ENCODE measurements around the gene PTTG1.

PTTG1 gene

DNA sequence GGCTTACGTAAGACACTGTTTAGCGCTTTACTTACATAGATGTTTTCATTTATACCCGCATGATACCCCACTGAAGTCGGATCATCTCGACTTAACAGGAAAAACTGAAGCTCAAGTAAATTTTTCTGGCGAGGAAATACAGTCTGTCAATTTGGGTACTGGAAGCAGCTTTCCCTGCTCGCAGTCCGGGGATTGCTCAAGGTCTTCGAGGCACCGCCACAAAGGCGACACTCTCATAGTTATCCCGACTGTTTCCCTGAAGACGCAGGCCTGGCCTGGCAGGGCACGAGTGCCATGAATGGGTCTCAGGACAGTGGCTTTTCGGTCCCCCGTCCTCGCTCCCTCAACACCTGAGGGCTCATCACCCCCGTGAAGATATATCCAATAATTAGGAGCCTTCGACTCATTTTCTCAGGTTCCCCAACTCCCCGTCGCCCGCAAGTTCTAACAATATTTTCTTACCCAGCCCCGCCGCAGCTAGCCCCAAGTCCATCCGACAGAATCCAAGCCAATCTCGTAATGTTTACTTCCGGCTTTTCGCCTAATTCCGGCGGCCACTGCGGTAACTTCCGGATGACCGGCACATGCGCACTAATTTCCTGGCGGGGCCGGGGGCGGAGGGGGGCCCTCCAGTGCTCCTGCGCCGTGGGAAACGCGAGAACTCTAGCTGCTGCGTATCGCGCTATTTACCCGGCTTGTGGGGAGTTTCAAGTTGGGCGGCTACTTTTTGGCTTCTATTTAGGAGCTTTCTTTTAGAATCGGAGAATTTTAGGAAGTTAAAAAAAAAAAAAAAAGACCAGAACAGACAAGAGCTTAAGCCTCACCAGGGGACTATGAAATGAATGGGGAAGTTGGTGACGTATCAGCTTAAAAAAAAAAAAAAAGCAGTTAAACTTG lies 2.8 kb upstream of the PTTG1 start, which contains the start of gene SLU7:
Gene SLU7, minus strand, starts transcription at position 521 of the 897 bp plus-strand sequence. CDS start 3,787 bp downstream, outside the sequence.
- no peaks in the 10 kb centered on the region for H3K9me3 ChIP-seq (ENCODE audit: insufficient read depth, low read length, severe bottlenecking)
- peaks cover 33% of the 10 kb centered on the region for H3K36me3 ChIP-seq (ENCODE audit: insufficient read depth, low read length)
- H3K79me2 ChIP-seq (ENCODE audit: insufficient read depth, low read length), result peaks cover 66% of the 10 kb centered on the region
- no peak for TF ChIP-seq EZH2 (IDR thresholded peaks at IDR 0.05; ENCODE audit: borderline replicate concordance, low read depth, low read length, severe bottlenecking)
- TF ChIP-seq, protein P1, sequence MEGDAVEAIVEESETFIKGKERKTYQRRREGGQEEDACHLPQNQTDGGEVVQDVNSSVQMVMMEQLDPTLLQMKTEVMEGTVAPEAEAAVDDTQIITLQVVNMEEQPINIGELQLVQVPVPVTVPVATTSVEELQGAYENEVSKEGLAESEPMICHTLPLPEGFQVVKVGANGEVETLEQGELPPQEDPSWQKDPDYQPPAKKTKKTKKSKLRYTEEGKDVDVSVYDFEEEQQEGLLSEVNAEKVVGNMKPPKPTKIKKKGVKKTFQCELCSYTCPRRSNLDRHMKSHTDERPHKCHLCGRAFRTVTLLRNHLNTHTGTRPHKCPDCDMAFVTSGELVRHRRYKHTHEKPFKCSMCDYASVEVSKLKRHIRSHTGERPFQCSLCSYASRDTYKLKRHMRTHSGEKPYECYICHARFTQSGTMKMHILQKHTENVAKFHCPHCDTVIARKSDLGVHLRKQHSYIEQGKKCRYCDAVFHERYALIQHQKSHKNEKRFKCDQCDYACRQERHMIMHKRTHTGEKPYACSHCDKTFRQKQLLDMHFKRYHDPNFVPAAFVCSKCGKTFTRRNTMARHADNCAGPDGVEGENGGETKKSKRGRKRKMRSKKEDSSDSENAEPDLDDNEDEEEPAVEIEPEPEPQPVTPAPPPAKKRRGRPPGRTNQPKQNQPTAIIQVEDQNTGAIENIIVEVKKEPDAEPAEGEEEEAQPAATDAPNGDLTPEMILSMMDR (IDR thresholded peaks at IDR 0.05; ENCODE audit: borderline replicate concordance, extremely low read depth, low read length, poor library complexity, severe bottlenecking), result no peak
- H3K4me2 ChIP-seq (ENCODE audit: insufficient read depth, low read length), result peak within 1 kb of the TSS; percentile 78
- peak within 1 kb of the TSS; percentile 87 for H3K27ac ChIP-seq (ENCODE audit: low read length)
- H3K27me3 ChIP-seq (ENCODE audit: insufficient read depth, low read length, poor library complexity), result no peaks in the 10 kb centered on the region
- peak within 1 kb of the TSS; percentile 80 for H2AFZ ChIP-seq (ENCODE audit: low read depth, low read length)
- DNase-seq, result peak; percentile 94
- peak within 1 kb of the TSS; percentile 75 for H3K9ac ChIP-seq (ENCODE audit: low read depth, low read length)
- peaks cover 5% of the 10 kb centered on the region; the same call in 1 of the 2 replicates for H4K20me1 ChIP-seq (ENCODE audit: insufficient read depth, low read length)
- peak; percentile 78 for ATAC-seq (ENCODE audit: insufficient read depth, low read depth)
- peak within 1 kb of the TSS; percentile 69 to 80 for H3K4me3 ChIP-seq (ENCODE audit: low read depth in 1 of 2, low read length in 2 of 2)
- peaks cover 55% of the 10 kb centered on the region for H3K4me1 ChIP-seq (ENCODE audit: insufficient read depth, low read length)

DNA sequence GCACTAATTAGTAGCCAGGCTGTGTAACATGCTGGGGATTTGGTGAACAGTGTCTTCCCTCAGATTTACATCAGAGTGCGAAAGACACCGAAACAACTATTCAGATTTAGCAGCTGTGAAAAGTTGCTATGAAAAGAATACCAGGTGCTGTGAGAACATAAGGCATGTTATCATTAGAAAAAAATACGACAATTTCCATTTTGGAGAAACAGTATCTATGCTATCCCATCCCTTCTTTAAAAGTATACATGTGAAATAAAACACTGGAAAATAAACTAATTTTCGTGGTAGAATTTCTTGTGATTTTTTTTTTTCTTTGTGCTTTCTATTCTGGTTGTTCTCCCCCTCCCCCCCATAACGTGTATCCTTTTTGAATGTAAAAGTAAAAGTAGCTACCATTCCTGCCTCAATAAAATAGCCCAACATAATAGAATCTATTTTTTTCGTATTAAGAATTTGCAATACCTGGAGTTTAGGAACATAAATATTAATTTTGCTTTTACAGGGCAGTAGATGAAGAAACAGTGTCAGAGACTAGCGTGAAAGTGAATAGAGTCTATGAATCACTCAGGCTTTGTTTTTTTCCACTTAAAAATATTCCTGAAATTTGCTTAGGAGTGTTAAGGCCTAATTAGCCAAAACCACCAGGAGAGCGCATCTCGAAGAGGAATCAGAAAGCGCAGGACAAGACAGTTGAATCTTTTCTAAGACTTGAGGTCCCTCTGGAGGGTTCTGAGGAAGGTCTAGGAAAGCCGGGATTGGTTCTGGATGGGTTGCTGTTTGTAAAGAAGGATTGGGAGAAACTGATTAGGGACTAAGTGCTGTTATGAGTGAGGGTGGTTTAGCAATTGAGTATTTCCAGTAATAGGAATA lies 2.0 kb upstream of the PTTG1 start:
- Histone ChIP-seq H3K79me2 (ENCODE audit: insufficient read depth, low read length) (peaks cover 75% of the 10 kb centered on the region), H3K36me3 (ENCODE audit: insufficient read depth, low read length) (peaks cover 35% of the 10 kb centered on the region), H3K4me1 (ENCODE audit: insufficient read depth, low read length) (peaks cover 64% of the 10 kb centered on the region), H4K20me1 (ENCODE audit: insufficient read depth, low read length) (peaks cover 5% of the 10 kb centered on the region; the same call in 1 of the 2 replicates), H3K27ac (ENCODE audit: low read length) (peak overlapping the region; percentile 87), H3K27me3 (ENCODE audit: insufficient read depth, low read length, poor library complexity) (no peaks in the 10 kb centered on the region), H3K4me2 (ENCODE audit: insufficient read depth, low read length) (peak overlapping the region; percentile 78), H3K9ac (ENCODE audit: low read depth, low read length) (peak overlapping the region; percentile 75), H3K9me3 (ENCODE audit: insufficient read depth, low read length, severe bottlenecking) (no peaks in the 10 kb centered on the region), H3K4me3 (ENCODE audit: low read depth in 1 of 2, low read length in 2 of 2) (peak overlapping the region; percentile 69 to 80; a peak in 3 of 4 replicates), H2AFZ (ENCODE audit: low read depth, low read length) (peak overlapping the region; percentile 63)
- TF ChIP-seq, protein P1 (IDR thresholded peaks at IDR 0.05; ENCODE audit: borderline replicate concordance, extremely low read depth, low read length, poor library complexity, severe bottlenecking), result no peak
- TF ChIP-seq EZH2 (IDR thresholded peaks at IDR 0.05; ENCODE audit: borderline replicate concordance, low read depth, low read length, severe bottlenecking), result no peak
- DNase-seq (no peak), ATAC-seq (ENCODE audit: insufficient read depth, low read depth) (0 out of 3 replicates have a peak, but pooled peaks have one; percentile 2)

DNA sequence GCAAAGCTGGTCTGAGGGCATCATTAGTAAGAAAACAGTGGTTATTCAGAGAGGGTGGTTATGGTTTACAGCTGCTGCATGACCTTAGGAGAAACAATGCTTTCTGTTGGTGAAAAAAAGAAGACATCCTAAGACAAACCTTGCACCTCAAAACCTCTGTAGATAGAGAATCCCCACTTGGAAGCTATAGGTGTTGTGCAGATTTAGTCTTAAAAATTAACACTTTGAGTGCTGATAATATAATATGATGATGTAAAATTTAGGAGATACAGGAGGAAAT lies 1.4 kb upstream of the PTTG1 start:
- no peak for DNase-seq
- Histone ChIP-seq H2AFZ (ENCODE audit: low read depth, low read length) (peak overlapping the region; percentile 63), H3K9ac (ENCODE audit: low read depth, low read length) (peak overlapping the region; percentile 75), H3K27ac (ENCODE audit: low read length) (peak overlapping the region; percentile 87), H3K79me2 (ENCODE audit: insufficient read depth, low read length) (peaks cover 77% of the 10 kb centered on the region), H3K36me3 (ENCODE audit: insufficient read depth, low read length) (peaks cover 36% of the 10 kb centered on the region), H3K27me3 (ENCODE audit: insufficient read depth, low read length, poor library complexity) (no peaks in the 10 kb centered on the region), H3K4me2 (ENCODE audit: insufficient read depth, low read length) (peak overlapping the region; percentile 78), H3K4me3 (ENCODE audit: low read depth in 1 of 2, low read length in 2 of 2) (peak overlapping the region in 1 of 2 experiments; percentile 80; a peak in 2 of 4 replicates), H4K20me1 (ENCODE audit: insufficient read depth, low read length) (peaks cover 5% of the 10 kb centered on the region; the same call in 1 of the 2 replicates), H3K4me1 (ENCODE audit: insufficient read depth, low read length) (peaks cover 70% of the 10 kb centered on the region), H3K9me3 (ENCODE audit: insufficient read depth, low read length, severe bottlenecking) (no peaks in the 10 kb centered on the region)
- TF ChIP-seq EZH2 (IDR thresholded peaks at IDR 0.05; ENCODE audit: borderline replicate concordance, low read depth, low read length, severe bottlenecking), result no peak
- TF ChIP-seq, protein P1 (IDR thresholded peaks at IDR 0.05; ENCODE audit: borderline replicate concordance, extremely low read depth, low read length, poor library complexity, severe bottlenecking), result no peak
- ATAC-seq (ENCODE audit: insufficient read depth, low read depth), result no peak

All from DND-41 (cell line).